ENCODE results near the gene UCMA. TPM values are rescaled to one million over a fixed set of nuclear protein-coding genes. Genes with fewer than 3 reads are reported as not detected.

UCMA gene
- total RNA-seq, 1 experiment from 2014 or later: not detected

DNA sequence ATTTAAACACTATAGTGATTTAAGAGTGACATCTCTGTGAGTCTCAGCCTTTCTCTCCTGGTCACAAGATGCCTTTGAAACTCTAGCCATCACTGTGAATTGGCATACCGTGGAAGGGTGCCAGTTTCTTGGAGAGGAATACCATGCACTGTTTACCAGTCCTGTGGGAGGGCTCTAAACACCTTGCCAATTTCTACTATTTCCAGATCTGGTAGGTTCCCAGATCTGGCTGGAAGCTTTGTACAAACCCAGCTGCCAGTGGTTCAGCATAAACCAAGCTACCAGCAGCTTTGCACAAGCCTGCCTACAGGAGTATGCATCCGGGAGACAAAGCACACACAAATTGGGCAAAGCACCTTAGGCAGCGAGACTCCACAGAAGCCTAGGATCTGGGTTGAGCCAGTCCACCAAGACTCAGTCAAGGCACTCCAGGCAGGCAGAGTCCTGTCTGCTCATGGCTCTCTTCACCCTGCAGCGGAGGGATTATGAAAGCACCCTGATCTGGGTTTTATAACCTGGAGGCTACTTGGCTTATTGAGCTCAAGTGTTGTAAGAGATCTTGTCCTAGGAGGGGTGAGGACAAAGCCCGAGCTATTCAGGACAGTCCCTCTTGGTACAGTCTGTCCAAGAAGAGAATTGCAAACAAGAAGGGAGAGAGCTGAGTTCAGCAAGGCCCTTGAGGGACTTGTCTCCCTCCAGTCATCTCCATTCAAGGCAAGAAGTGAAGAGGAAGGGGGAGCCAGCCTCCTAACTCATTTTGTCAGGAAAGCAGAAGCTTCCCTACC, 49.3 kb downstream of the UCMA start:
- ChIA-PET POLR2A (no interaction called here), RAD21 (ENCODE audit: low non-redundant PET in 1 of 2, low total read pairs in 2 of 2, uncharacterized antibody in 2 of 2, unreplicated experiment in 2 of 2) (no interaction called here), CTCF (no interaction called here)
- intact Hi-C loops (cut with micrococcal nuclease): no loop called here
- BruUV-seq (replicated peaks): no TSS peak
- DNase-seq (ENCODE audit: low read depth, low spot score) (no peak), ATAC-seq (no peak)
- H4K20me1 ChIP-seq (ENCODE audit: insufficient read depth): no peaks in the 10 kb centered on the region
- no peak overlapping the region for H3K9ac ChIP-seq (ENCODE audit: low read length)
- H3K27ac ChIP-seq (ENCODE audit: low read depth, low read length): no peak overlapping the region
- TF ChIP-seq ZNF274 (IDR thresholded peaks at IDR 0.05; ENCODE audit: low read depth, low read length) (no peak), POLR2A (IDR thresholded peaks at IDR 0.05; ENCODE audit: borderline replicate concordance, extremely low read depth, insufficient read depth, insufficient read length) (no peak), ZFX (IDR thresholded peaks at IDR 0.05) (no peak), SP1 (IDR thresholded peaks at IDR 0.05; ENCODE audit: low read depth) (no peak), YY1 (IDR thresholded peaks at IDR 0.05; ENCODE audit: extremely low read depth, insufficient replicate concordance, low read depth, low read length) (no peak), EZH2phosphoT487 (IDR thresholded peaks at IDR 0.05; ENCODE audit: borderline replicate concordance) (no peak), CEBPB (IDR thresholded peaks at IDR 0.05; ENCODE audit: low read depth) (no peak), TCF7L2 (IDR thresholded peaks at IDR 0.05; ENCODE audit: borderline replicate concordance, extremely low read depth, insufficient read depth, insufficient read length) (no peak), JUND (IDR thresholded peaks at IDR 0.05) (no peak), CBX3 (IDR thresholded peaks at IDR 0.05; ENCODE audit: low read depth) (no peak), SRF (IDR thresholded peaks at IDR 0.05; ENCODE audit: low read depth) (no peak)
- TF ChIP-seq, protein P1, sequence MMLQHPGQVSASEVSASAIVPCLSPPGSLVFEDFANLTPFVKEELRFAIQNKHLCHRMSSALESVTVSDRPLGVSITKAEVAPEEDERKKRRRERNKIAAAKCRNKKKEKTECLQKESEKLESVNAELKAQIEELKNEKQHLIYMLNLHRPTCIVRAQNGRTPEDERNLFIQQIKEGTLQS (IDR thresholded peaks at IDR 0.05): no peak
- no peaks in the 10 kb centered on the region for H3K9me2 ChIP-seq (ENCODE audit: insufficient read depth)
- H2AFZ ChIP-seq (ENCODE audit: low read depth, low read length, poor library complexity, severe bottlenecking): no peak overlapping the region
- H3K4me3 ChIP-seq (replicated peaks in 1 of 2; ENCODE audit: low read depth in 1 of 2, low read length in 2 of 2): no peak overlapping the region
- no peaks in the 10 kb centered on the region for H3K4me1 ChIP-seq (ENCODE audit: control insufficient read depth in 1 of 2, insufficient read depth in 2 of 2, low read length in 2 of 2)
- no peaks in the 10 kb centered on the region for H3K27me3 ChIP-seq (ENCODE audit: insufficient read depth, low read length)
- no peaks in the 10 kb centered on the region for H3K9me3 ChIP-seq (ENCODE audit: control insufficient read depth in 1 of 2, insufficient read depth in 1 of 2, low read depth in 1 of 2, low read length in 2 of 2)
- H3K36me3 ChIP-seq (ENCODE audit: control insufficient read depth in 1 of 2, insufficient read depth in 2 of 2, low read length in 2 of 2): peaks cover 55 to 63% of the 10 kb centered on the region in 2 experiments
- no peak overlapping the region for H3K4me2 ChIP-seq (ENCODE audit: low read length)
- no peaks in the 10 kb centered on the region for H3K79me2 ChIP-seq (ENCODE audit: insufficient read depth, low read length)

Measured in HCT116 (cell line).